Activated effector memory CD4-positive, alpha-beta T cell treated with anti-CD3 and anti-CD28 coated beads, Interleukin-2, amount 50 U/mL, for 16 hours (primary cell): ENCODE data around the gene LRRC4B.

ENCODE experiments used
- DNase-seq: peaks from one replicate; pipeline ENCODE4 v3.0.0-alpha.2; 2020

Gene LRRC4B

DNA sequence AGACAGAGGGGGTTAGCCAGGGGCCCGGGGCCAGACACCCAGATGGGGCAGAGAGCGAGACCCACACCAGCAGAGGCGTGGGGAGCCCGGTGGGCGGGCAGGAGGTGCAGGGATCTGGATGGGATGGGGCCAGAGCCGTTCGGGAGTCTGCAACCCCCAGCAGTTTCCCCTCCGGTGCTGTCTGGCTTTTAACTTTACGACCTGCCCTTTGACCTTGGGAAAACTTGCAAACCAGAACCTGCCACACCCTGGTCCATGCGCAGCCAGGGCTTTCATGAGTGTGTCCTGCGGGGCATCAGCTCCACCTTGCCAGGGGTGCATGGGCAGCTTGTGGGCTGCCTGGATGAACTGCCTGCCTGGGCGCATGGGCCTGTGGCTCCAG, 67.1 kb downstream of the LRRC4B start:
- no peak for DNase-seq

- DNase-seq: peak; percentile 62
Measured at GRCh38 chr19:50500753-50501151, 67.5 kb downstream of the LRRC4B start.

DNA sequence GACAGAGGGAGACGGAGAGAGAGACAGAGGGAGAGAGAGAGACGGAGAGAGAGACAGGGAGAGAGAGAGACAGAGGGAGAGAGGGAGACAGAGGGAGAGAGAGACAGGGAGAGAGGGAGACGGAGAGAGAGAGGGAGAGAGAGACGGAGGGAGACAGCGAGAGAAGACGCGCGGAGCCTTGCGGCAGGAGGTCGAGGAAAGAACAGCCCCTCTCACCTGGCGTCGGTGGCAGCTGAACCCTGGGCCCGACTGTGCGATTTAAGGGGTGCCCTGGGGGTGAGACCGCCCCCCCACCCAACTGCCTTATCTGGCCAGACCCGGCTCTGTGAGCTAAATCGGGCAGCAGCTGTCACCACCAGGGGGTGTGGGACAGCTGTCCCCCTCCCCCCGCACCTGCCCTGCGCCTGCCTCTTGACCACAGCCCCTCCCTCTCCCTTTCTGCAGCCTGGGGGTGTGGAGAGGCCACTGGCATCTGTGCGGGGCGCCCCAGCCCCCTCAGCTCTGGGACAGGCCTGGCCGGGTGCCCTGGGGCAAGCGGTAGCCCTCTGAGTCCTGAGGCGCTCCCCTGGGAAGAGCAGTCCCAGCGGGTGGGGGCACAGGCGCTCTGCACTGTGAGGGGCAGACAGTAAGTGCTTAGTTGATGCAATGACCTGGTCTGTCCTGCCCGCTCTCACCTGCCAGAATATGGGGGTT, 68.0 kb downstream of the LRRC4B start:
- DNase-seq: peak; percentile 62

GRCh38 chr19:50498219-50499056, 69.8 kb downstream of the LRRC4B start:
- no peak for DNase-seq

DNA sequence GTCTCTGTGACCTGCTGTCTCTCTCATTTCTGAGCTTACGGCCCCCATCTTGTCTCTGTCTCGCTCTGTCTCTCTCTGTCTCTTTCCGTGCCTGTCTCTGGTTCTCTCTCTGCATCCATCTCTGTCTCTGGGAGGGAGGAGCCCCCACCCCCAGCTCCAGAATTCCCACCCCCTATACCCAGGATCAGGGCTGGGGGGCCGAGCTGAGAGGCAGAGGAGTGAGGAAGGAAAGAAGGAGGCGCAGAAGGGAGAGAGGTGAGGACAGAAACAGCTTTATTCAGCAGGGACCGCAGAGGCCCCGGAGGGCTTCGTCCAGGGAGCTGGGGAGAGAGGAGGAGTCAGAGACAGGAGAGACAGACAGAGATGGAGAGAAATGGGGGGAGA, 71.2 kb downstream of the LRRC4B start:
- DNase-seq: peak; percentile 10

GRCh38 chr19:50496189-50497021, 71.8 kb downstream of the LRRC4B start:
- DNase-seq: peak; percentile 52

DNA sequence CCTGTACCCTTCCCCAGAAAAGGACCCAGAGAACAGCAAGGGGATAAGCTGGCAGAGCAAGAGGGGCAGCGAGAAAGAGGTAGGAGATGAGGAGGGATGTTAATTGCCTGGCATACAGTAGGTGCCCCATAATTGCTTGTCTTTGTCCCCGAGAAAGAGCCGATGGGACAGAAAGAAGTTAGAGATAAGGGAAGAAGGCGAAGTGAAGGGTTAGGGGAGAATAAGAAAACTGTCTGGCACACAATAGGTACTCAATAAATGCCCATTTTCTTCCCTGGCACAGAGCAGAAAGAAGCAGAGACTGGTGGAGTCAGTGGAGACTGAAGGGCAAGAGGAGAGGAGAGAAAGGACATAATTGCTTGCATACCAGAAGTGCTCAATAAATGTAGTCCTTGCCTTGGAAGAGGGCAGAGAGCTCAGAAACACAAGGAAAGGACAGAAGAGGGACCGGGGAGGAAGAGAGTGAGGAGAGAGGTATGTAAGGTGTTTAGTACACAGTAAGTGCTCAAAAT, 73.2 kb downstream of the LRRC4B start:
- peak; percentile 8 for DNase-seq

DNA sequence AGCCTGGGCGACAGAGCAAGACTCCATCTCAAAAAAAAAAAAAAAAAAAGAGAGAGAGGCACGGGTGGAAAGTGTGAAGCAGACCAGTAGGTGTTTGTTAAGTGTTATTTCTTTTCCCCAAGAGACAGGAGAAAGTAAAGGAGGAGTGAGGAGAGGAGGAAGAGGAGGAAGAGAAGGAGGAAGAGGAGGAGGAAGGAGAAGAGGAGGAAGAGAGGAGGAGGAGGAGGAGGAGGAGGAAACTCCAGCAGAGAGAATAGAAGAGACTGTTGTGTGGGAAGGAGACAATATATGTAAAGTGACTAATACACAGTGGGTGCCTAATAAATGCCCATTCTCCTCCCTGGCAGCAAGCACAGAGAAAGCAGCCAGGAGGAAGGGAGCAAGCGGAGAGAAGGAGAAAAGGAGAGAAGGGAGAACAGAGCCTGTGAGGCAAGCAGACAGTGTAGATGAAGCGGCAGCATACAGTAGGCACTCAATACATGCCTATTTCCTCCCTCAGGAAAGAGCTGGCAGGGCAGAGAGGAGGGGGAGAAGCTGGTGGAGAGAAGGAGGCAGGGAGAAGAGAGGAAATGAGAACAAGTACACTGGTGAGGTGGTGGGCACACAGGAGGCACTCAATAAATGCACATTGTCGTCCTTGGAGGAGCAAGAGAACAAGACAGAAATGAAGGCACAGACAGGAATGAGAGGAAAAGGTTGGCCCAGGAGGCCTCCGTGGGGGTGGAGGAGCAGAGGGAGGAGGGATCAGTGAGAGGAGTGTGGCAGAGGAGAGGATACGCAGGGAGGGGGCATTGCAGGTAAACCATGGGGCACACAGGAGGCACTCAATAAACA, 73.8 kb downstream of the LRRC4B start:
- DNase-seq: peak; percentile 10

DNA sequence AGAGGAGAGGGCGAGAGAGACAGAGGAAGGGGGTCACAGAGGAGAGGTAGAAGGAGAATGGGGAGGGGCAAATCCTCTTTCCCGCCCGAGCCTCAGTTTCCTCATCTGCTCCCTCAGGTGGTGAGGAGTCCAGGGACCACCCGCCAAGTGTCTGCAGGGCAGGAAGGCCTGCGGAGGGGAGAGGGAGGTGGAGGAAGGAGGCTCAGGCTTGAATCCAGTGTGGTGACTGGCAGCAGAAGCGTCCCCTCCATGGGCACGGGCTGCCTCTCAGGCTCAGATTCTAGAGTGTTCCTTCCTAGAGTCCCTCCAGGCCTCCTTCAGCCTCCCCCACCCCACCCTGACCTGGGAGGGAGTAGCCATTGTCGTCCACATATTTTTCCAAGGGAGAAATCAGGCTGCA, 75.1 kb downstream of the LRRC4B start:
- DNase-seq: peak; percentile 25

GRCh38 chr19:50492303-50493052, 75.8 kb downstream of the LRRC4B start:
- DNase-seq: peak; percentile 73

GRCh38 chr19:50490991-50491472, 77.2 kb downstream of the LRRC4B start:
- DNase-seq: peak; percentile 49

DNA sequence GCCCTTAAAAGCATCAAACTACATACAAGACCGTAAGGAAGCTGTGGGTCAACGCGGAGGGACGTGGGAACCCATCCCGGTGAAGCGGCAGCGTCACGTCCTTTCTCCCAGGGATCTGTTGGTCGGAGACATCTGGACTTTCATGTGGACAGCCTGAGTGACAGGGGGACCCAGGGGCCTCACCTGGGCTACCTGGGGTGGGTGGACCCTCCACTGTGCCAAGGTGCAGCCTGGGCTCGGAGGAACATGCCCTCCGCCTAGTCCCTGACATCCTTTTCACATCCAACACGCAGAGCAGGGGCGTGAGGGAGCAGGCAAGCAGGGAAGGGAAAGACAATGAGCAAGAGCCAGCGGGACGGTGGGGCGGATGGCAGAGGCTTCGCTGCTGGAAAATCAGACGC, 77.8 kb downstream of the LRRC4B start:
- peak; percentile 53 for DNase-seq

- DNase-seq: peak; percentile 57
Measured at GRCh38 chr19:50489461-50490011, 78.7 kb downstream of the LRRC4B start.

DNA sequence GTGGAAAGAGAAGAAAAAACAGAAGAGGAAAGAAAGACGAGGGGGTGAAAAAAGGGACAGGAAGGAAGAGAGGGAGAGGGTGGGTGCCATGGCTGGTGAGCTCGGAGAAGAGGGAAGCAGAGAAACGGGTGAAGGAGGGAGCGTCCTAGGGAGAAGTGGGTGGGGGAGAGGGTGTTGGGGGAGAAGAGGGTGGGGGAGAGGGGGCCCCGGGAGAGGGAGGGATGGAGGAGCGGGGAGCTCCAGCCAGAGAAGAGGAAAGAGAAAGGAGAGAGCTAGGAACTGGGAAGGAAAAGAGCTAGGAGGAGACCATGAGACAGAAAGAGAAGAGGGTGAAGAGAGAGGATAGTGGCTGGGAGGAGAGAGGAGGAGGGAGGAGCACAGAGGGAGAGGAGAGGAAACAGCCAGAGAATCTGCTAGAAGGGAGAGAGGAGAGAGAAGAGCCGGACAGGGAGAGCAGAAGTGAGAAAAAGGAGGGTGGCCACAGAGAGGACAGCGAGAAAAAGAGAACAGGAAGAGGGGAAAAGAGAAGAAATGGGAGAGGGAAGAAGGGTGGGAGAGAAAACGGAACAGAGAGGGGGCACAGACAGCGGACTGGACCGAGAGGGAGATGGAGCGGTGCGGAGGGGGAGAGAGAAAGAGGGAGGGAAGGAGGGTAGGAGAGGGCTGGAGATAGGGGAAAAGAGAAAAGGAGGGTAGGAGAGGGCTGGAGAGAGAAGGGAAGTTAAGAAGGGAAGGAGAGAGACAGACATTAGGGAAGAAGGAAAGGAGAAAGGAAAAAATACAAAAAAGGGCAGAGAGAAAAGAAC, 79.6 kb downstream of the LRRC4B start:
- peak; percentile 12 for DNase-seq

DNA sequence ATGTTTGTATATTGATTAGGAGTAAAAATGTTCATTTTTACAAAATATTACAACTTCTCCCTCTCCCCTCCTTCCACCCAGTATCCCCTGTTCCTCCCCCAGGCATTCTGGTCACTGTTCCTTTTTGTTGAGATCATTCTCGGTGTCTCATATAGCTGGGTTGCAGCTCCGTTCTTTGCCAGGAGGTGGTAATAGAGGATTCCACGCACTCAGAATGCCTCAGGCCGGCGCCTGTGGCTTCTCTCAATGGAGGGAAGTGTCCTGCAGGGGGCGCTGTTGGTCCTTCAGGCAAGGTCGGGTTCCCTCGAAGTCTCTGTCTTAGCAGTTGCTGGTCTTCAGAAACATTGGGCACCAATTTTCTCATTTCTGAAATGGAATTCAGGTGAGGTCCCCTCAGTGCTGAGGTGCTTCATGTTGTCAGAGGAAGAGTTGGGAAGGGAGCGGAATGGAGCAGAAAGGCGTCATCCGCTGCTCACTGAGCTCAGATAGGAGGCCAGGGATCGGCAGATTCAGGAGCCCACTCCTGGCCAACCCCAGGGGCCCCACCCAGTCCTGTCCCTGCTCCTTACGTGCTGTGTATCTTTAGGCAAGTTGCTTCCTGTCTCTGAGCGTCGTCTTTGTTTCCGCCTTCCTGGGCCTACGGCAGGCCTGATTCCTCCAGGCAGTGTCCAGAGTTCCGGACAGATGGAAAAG, 81.3 kb downstream of the LRRC4B start:
- peak; percentile 81 for DNase-seq

GRCh38 chr19:50485284-50485955, 82.8 kb downstream of the LRRC4B start:
- DNase-seq: peak; percentile 55

- peak; percentile 55 for DNase-seq
Measured at GRCh38 chr19:50482916-50483315, 85.3 kb downstream of the LRRC4B start.

DNA sequence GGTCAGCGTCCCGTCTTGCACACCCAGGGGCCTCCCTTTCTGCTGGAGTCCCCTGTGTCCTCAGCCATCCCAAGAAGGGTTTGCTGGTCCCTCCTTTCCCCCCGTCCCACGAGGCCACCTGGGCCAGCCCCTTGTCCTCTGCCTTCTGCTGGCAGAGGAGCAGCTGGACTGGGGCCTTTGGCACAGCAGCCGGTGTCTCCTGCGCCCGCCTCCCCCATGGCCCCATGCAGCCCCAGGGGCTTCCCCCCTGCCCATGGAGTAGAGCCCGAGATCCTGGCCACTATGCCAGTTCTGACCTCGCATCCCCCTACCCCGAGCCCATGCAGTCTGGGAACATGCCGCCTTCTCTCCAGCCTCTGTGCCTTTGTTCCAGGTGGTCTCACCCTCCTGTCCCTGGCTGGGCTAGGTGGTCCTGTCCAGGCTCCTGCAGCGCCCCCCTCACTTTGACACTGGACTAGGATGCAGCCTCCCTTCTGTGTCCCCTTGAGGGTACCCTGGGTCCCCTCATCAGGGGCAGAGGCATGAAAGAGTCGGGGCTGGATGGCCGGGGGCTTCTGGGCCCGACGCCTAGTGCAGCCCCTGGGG, 85.9 kb downstream of the LRRC4B start:
- peak; percentile 58 for DNase-seq
